HEK293T (cell line): ENCODE measurements around the gene WNK2.

Source experiments
- FOXA1 ChIP-seq: fragments of 450-650 bp; IDR thresholded peaks from 2 replicates; pipeline ENCODE4 v1.6.1; 2016; ENCODE audit warnings: mild to moderate bottlenecking
- FOXM1 ChIP-seq: fragments of 450-650 bp; IDR thresholded peaks from 2 replicates; pipeline ENCODE4 v1.6.1; 2017; ENCODE audit warnings: mild to moderate bottlenecking, borderline replicate concordance
- PKNOX1 ChIP-seq: fragments of 450-650 bp; IDR thresholded peaks from 2 replicates; pipeline ENCODE4 v1.6.1; 2016
- SP1 ChIP-seq: fragments of 450-650 bp; IDR thresholded peaks from 2 replicates; pipeline ENCODE4 v1.6.1; 2017
- SUZ12 ChIP-seq: fragments of 450-650 bp; IDR thresholded peaks from 2 replicates; pipeline ENCODE4 v1.6.1; 2016; ENCODE audit warnings: mild to moderate bottlenecking
- ZNF384 ChIP-seq: fragments of 450-650 bp; IDR thresholded peaks from 2 replicates; pipeline ENCODE4 v1.6.1; 2016

- TF ChIP-seq SUZ12 (no peak), FOXM1 (no peak), FOXA1 (no peak), PKNOX1 (no peak), SP1 (no peak), ZNF384 (no peak)
Observed at GRCh38 chr9:93228453-93228852, 44.5 kb downstream of the WNK2 start.
